HepG2 (cell line): Measurements from ENCODE around the gene BRCA1. TPM values are rescaled to one million over a fixed set of nuclear protein-coding genes. Genes with fewer than 3 reads are reported as not detected.

Experiments
- ARID2 ChIP-seq: sonication (generic); formaldehyde crosslinking; IDR thresholded peaks from 2 replicates; pipeline ENCODE4 v1.8.1; 2022; ENCODE audit warnings: mild to moderate bottlenecking, missing genetic modification reagents, borderline replicate concordance
- CHCHD3 ChIP-seq: sonication (generic); formaldehyde crosslinking; IDR thresholded peaks from 2 replicates; pipeline ENCODE4 v1.8.0; 2022; ENCODE audit warnings: mild to moderate bottlenecking, missing genetic modification reagents, moderate library complexity
- GABPB1 ChIP-seq: IDR thresholded peaks from 2 replicates; pipeline ENCODE4 v1.6.1; 2016; ENCODE audit warnings: mild to moderate bottlenecking, missing genetic modification reagents, moderate library complexity, missing compliant biosample characterization
- GFI1 ChIP-seq: sonication (generic); formaldehyde crosslinking; IDR thresholded peaks from 2 replicates; pipeline ENCODE4 v1.5.0; 2020; ENCODE audit warnings: missing genetic modification reagents, mild to moderate bottlenecking, borderline replicate concordance
- HNF4A ChIP-seq: sonication (generic); formaldehyde crosslinking; IDR thresholded peaks from 2 replicates; pipeline ENCODE4 v1.4.0; 2020; ENCODE audit warnings: missing genetic modification reagents
- KLF12 ChIP-seq: sonication (generic); formaldehyde crosslinking; IDR thresholded peaks from 2 replicates; pipeline ENCODE4 v1.4.0; 2020; ENCODE audit warnings: missing genetic modification reagents, borderline replicate concordance
- MED13 ChIP-seq: sonication (generic); formaldehyde crosslinking; IDR thresholded peaks from 2 replicates; pipeline ENCODE4 v1.5.0; 2020; ENCODE audit warnings: missing genetic modification reagents
- MIXL1 ChIP-seq: IDR thresholded peaks from 2 replicates; pipeline ENCODE4 v1.6.1; 2016
- MXD4 ChIP-seq: IDR thresholded peaks from 2 replicates; pipeline ENCODE4 v1.6.1; 2016; ENCODE audit warnings: mild to moderate bottlenecking, missing biosample characterization, missing genetic modification reagents
- PLRG1 ChIP-seq: fragments of 450-650 bp; conservative IDR thresholded peaks from 2 replicates; pipeline ENCODE4 v1.6.1; 2016
- RORA ChIP-seq: sonication (generic); formaldehyde crosslinking; IDR thresholded peaks from 2 replicates; pipeline ENCODE4 v1.5.0; 2020; ENCODE audit warnings: mild to moderate bottlenecking, missing genetic modification reagents, moderate library complexity
- RXRA ChIP-seq: sonication (generic); formaldehyde crosslinking; IDR thresholded peaks from 2 replicates; pipeline ENCODE4 v1.5.1; 2020; ENCODE audit warnings: missing genetic modification reagents
- SAFB2 ChIP-seq: sonication (generic); formaldehyde crosslinking; IDR thresholded peaks from 2 replicates; pipeline ENCODE4 v1.5.1; 2020; ENCODE audit warnings: missing genetic modification reagents, low read depth, mild to moderate bottlenecking, borderline replicate concordance
- SIN3B ChIP-seq: fragments of 150-350 bp; IDR thresholded peaks from 2 replicates; pipeline ENCODE4 v1.6.1; 2014; ENCODE audit warnings: low read length
- SIX4 ChIP-seq: sonication (generic); formaldehyde crosslinking; IDR thresholded peaks from 2 replicates; pipeline ENCODE4 v1.4.0; 2020; ENCODE audit warnings: missing genetic modification reagents
- SP140L ChIP-seq: sonication (generic); formaldehyde crosslinking; IDR thresholded peaks from 2 replicates; pipeline ENCODE4 v1.4.0; 2020; ENCODE audit warnings: missing genetic modification reagents, borderline replicate concordance
- TEAD3 ChIP-seq: optimal IDR thresholded peaks from 2 replicates; pipeline ENCODE3; 2016; ENCODE audit warnings: borderline replicate concordance
- TIGD3 ChIP-seq: sonication (generic); formaldehyde crosslinking; IDR thresholded peaks from 2 replicates; pipeline ENCODE4 v1.5.1; 2020; ENCODE audit warnings: mild to moderate bottlenecking, missing genetic modification reagents, borderline replicate concordance
- XBP1 ChIP-seq: sonication (generic); formaldehyde crosslinking; IDR thresholded peaks from 2 replicates; pipeline ENCODE4 v1.5.0; 2020; ENCODE audit warnings: missing genetic modification reagents
- ZBTB7B ChIP-seq: sonication (generic); formaldehyde crosslinking; IDR thresholded peaks from 2 replicates; pipeline ENCODE4 v1.4.0; 2020; ENCODE audit warnings: missing genetic modification reagents
- ZC3H13 ChIP-seq: sonication (generic); formaldehyde crosslinking; IDR thresholded peaks from 2 replicates; pipeline ENCODE4 v1.8.1; 2023; ENCODE audit warnings: mild to moderate bottlenecking, missing genetic modification reagents, moderate library complexity
- ZKSCAN1 ChIP-seq: fragments of 150-350 bp; IDR thresholded peaks from 2 replicates; pipeline ENCODE4 v1.6.1; 2014; ENCODE audit warnings: low read length
- ZNF160 ChIP-seq: sonication (generic); formaldehyde crosslinking; IDR thresholded peaks from 2 replicates; pipeline ENCODE4 v1.8.0; 2022; ENCODE audit warnings: mild to moderate bottlenecking, inconsistent platforms, missing genetic modification reagents
- ZNF20 ChIP-seq: sonication (generic); formaldehyde crosslinking; IDR thresholded peaks from 2 replicates; pipeline ENCODE4 v1.4.0; 2020; ENCODE audit warnings: mild to moderate bottlenecking, moderate library complexity, missing genetic modification reagents
- ZNF264 ChIP-seq: sonication (generic); formaldehyde crosslinking; IDR thresholded peaks from 2 replicates; pipeline ENCODE4 v1.4.0; 2020; ENCODE audit warnings: missing genetic modification reagents
- ZNF331 ChIP-seq: sonication (generic); formaldehyde crosslinking; IDR thresholded peaks from 2 replicates; pipeline ENCODE4 v1.4.0; 2020; ENCODE audit warnings: missing genetic modification reagents
- ZNF350 ChIP-seq: sonication (generic); formaldehyde crosslinking; IDR thresholded peaks from 2 replicates; pipeline ENCODE4 v1.4.0; 2020; ENCODE audit warnings: mild to moderate bottlenecking, low read depth, missing genetic modification reagents, borderline replicate concordance
- ZNF460 ChIP-seq: sonication (generic); formaldehyde crosslinking; IDR thresholded peaks from 2 replicates; pipeline ENCODE4 v1.5.1; 2020; ENCODE audit warnings: missing genetic modification reagents, mild to moderate bottlenecking, borderline replicate concordance
- ZNF484 ChIP-seq: sonication (generic); formaldehyde crosslinking; IDR thresholded peaks from 2 replicates; pipeline ENCODE4 v1.5.1; 2020; ENCODE audit warnings: mild to moderate bottlenecking, low read depth, missing genetic modification reagents, borderline replicate concordance
- ZNF570 ChIP-seq: sonication (generic); formaldehyde crosslinking; IDR thresholded peaks from 2 replicates; pipeline ENCODE4 v1.4.0; 2020; ENCODE audit warnings: mild to moderate bottlenecking, missing genetic modification reagents, borderline replicate concordance
- ZNF598 ChIP-seq: sonication (generic); formaldehyde crosslinking; IDR thresholded peaks from 2 replicates; pipeline ENCODE4 v1.5.1; 2020; ENCODE audit warnings: mild to moderate bottlenecking, missing genetic modification reagents, borderline replicate concordance
- ZNF724P ChIP-seq: sonication (generic); formaldehyde crosslinking; IDR thresholded peaks from 2 replicates; pipeline ENCODE4 v1.8.0; 2022; ENCODE audit warnings: missing genetic modification reagents, borderline replicate concordance
- ZNF761 ChIP-seq: sonication (generic); formaldehyde crosslinking; conservative IDR thresholded peaks from 2 replicates; pipeline ENCODE4 v1.4.0; 2020; ENCODE audit warnings: mild to moderate bottlenecking, missing genetic modification reagents
- polyA plus RNA-seq, 8 experiments: library from polyadenylated mRNA; depleted of rRNA in 3 of 8; stranded (reverse) in 7 of 8; unstranded in 1 of 8; fragments of >200 nt; fragmentation: Illumina TruSeq in 4 of 8; extraction: Trizol in 4 of 8; gene quantifications; 2 replicates each; pipeline versions ENCODE4 v1.2.1 to v1.2.3, GENCODE V29; 2011 to 2016; ENCODE audit warnings: low read depth in 4 of 8, missing spikeins in 1 of 8, mixed read lengths in 1 of 8; ENCODE audit not compliant: insufficient read depth in 1 of 8
- total RNA-seq, 5 experiments: library from RNA; depleted of rRNA; stranded (reverse); fragments of >200 nt; fragmentation: Illumina TruSeq; extraction: Trizol; gene quantifications; 2 replicates each; pipeline ENCODE4 v1.2.3, GENCODE V29; 2016; ENCODE audit warnings: low read depth in 1 of 5

Gene BRCA1
- total and polyA plus RNA-seq, 2 of the 13 experiments (the other 11 are each of a cell fraction or from before 2014, with no cell fraction given), result 13.3 to 37.5 TPM

- TF ChIP-seq SIN3B, result peak; percentile 99
- peak; percentile 54 for TF ChIP-seq MIXL1 (CRISPR knock-in tag)
- 0 out of 2 replicates have a peak, but pooled peaks have one; percentile 56 for TF ChIP-seq ZNF761 (CRISPR knock-in tag)
- peak; percentile 53 for TF ChIP-seq TEAD3 (CRISPR knock-in tag)
- no peak for TF ChIP-seq MED13 (CRISPR knock-in tag)
- 0 out of 2 replicates have a peak, but pooled peaks have one; percentile 37 for TF ChIP-seq KLF12 (CRISPR knock-in tag)
- TF ChIP-seq ZNF264 (CRISPR knock-in tag), result 0 out of 2 replicates have a peak, but pooled peaks have one; percentile 39
- no peak for TF ChIP-seq RORA (CRISPR knock-in tag)
- TF ChIP-seq SAFB2 (CRISPR knock-in tag), result no peak
- no peak for TF ChIP-seq ZNF570
- no peak; the same call in 1 of the 2 replicates for TF ChIP-seq SP140L (CRISPR knock-in tag)
- no peak for TF ChIP-seq TIGD3 (CRISPR knock-in tag)
- TF ChIP-seq PLRG1, result no peak
- TF ChIP-seq XBP1, result 0 out of 2 replicates have a peak, but pooled peaks have one; percentile 21
- TF ChIP-seq ZNF160 (CRISPR knock-in tag), result no peak
- peak; percentile 87 for TF ChIP-seq GABPB1
- no peak for TF ChIP-seq ZBTB7B (CRISPR knock-in tag)
- TF ChIP-seq ARID2 (CRISPR knock-in tag), result no peak
- TF ChIP-seq RXRA (CRISPR knock-in tag), result no peak; the same call in 1 of the 2 replicates
- TF ChIP-seq MXD4 (CRISPR knock-in tag), result peak; percentile 99
- no peak for TF ChIP-seq ZNF20
- peak; percentile 93 for TF ChIP-seq HNF4A (CRISPR knock-in tag)
- no peak for TF ChIP-seq ZNF484 (CRISPR knock-in tag)
- no peak for TF ChIP-seq ZKSCAN1
- no peak for TF ChIP-seq GFI1 (CRISPR knock-in tag)
- TF ChIP-seq SIX4 (CRISPR knock-in tag), result no peak
- TF ChIP-seq ZNF460, result no peak
- peak; percentile 75 for TF ChIP-seq ZNF331 (CRISPR knock-in tag)
- no peak for TF ChIP-seq ZNF724P
- 0 out of 2 replicates have a peak, but pooled peaks have one; percentile 49 for TF ChIP-seq ZNF350 (CRISPR knock-in tag)
- no peak for TF ChIP-seq ZNF598 (CRISPR knock-in tag)
- no peak for TF ChIP-seq ZC3H13 (CRISPR knock-in tag)
- TF ChIP-seq CHCHD3 (CRISPR knock-in tag), result no peak
Observed at GRCh38 chr17:43125133-43125966, at the start of gene BRCA1 (continued).
